ENCODE measurements around the gene LCN12. TPM values are rescaled to one million over a fixed set of nuclear protein-coding genes. Genes with fewer than 3 reads are reported as not detected.

LCN12 gene
- total RNA-seq, 1 experiment from 2014 or later, result not detected

DNA sequence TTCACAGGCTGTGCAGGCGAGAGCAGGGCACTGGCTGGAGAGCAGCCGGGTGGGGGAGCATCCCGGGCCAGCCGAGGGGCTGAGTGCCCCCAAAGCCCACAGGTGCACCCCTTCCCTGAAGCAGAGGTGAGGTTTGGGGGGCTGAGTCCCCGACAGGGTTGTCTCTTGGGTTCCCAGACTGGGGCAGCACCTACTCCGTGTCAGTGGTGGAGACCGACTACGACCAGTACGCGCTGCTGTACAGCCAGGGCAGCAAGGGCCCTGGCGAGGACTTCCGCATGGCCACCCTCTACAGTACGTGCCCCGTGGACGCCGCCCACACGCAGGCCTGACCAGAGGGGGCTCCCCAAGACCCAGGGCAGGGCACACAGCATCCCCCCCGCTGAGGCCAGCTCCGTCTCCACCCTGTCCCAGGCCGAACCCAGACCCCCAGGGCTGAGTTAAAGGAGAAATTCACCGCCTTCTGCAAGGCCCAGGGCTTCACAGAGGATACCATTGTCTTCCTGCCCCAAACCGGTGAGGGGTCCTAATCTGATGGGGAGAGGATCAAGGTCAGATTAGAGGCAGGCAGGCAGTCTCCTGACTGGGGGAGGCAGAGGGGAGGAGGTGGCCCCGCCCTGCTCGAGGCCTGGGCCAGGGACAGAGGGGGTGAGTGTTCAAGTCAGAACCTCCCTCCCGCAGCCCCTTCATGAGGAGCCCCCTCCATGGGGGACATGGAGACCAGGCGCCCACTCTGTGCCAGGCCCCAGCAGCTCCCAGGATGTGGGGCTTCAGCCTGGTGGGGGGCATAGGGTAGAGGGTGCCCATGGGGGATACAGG lies 27.9 kb downstream of the LCN12 start:
- no peaks in the 10 kb centered on the region for H3K9me3 ChIP-seq (ENCODE audit: low read length)
- no peak overlapping the region for H3K4me3 ChIP-seq (ENCODE audit: low read length)
- DNase-seq, result no peak
- no peaks in the 10 kb centered on the region for H3K9me2 ChIP-seq (replicated peaks; ENCODE audit: insufficient read depth, low read length)
- no peaks in the 10 kb centered on the region for H4K20me1 ChIP-seq (ENCODE audit: insufficient read depth, low read depth, low read length)
- H3K4me1 ChIP-seq (ENCODE audit: low read length), result no peaks in the 10 kb centered on the region
- no peaks in the 10 kb centered on the region for H3K36me3 ChIP-seq (ENCODE audit: insufficient read depth, low read length)
- H3K4me2 ChIP-seq (ENCODE audit: low read depth, low read length, poor library complexity, severe bottlenecking), result no peak overlapping the region
- no peak overlapping the region for H2AFZ ChIP-seq (ENCODE audit: low read length)
- H3K79me2 ChIP-seq (ENCODE audit: low read length), result no peaks in the 10 kb centered on the region
- no peak overlapping the region for H3K27ac ChIP-seq (ENCODE audit: low read length)
- H3K9ac ChIP-seq (ENCODE audit: low read length), result no peak overlapping the region
- H3K27me3 ChIP-seq (ENCODE audit: low read length), result no peaks in the 10 kb centered on the region

DNA sequence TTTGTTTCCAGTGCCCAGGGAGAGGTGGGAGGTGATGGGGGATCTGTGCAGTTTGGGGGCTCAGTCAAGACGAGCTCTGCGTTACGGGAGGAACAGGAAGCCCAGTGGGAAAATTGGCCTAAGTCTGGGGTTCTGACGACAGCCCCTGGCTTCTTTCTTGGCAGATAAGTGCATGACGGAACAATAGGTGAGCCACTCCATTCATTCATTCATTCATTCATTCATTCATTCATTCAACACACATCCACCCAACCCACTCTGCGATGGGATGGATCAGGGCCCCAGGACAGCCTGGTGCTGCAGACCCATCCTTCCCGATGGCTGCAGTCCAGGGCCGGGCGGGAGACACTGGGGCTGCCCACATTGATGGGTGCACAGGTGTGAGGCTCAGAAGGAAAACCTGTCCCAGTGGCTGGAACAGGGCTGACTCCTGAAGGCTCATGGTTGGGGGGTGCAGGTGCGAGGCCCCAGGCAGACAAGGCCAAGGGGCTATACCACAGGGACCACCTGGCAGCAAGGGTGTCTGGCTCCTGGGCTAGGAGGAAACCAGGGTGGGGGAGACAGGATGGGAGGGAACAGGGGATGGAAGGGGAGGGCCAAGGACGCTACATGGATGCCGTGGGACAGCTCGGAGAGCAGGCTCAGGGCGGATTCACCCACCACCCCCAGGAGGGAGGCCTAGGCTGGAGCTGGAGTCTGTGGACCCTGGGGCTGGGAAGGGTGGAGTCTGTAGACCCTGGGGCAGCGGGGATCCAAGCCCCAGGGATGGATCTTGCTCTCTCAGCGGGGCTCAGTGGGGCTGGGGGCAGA lies 28.8 kb downstream of the LCN12 start:
- no peak for DNase-seq
- H3K36me3 ChIP-seq (ENCODE audit: insufficient read depth, low read length), result no peaks in the 10 kb centered on the region
- no peaks in the 10 kb centered on the region for H3K4me1 ChIP-seq (ENCODE audit: low read length)
- no peaks in the 10 kb centered on the region for H3K27me3 ChIP-seq (ENCODE audit: low read length)
- no peaks in the 10 kb centered on the region for H3K9me2 ChIP-seq (replicated peaks; ENCODE audit: insufficient read depth, low read length)
- no peak overlapping the region for H3K4me2 ChIP-seq (ENCODE audit: low read depth, low read length, poor library complexity, severe bottlenecking)
- no peaks in the 10 kb centered on the region for H3K79me2 ChIP-seq (ENCODE audit: low read length)
- no peak overlapping the region for H2AFZ ChIP-seq (ENCODE audit: low read length)
- no peaks in the 10 kb centered on the region for H3K9me3 ChIP-seq (ENCODE audit: low read length)
- H4K20me1 ChIP-seq (ENCODE audit: insufficient read depth, low read depth, low read length), result no peaks in the 10 kb centered on the region
- no peak overlapping the region for H3K9ac ChIP-seq (ENCODE audit: low read length)
- no peak overlapping the region for H3K4me3 ChIP-seq (ENCODE audit: low read length)
- H3K27ac ChIP-seq (ENCODE audit: low read length), result no peak overlapping the region

DNA sequence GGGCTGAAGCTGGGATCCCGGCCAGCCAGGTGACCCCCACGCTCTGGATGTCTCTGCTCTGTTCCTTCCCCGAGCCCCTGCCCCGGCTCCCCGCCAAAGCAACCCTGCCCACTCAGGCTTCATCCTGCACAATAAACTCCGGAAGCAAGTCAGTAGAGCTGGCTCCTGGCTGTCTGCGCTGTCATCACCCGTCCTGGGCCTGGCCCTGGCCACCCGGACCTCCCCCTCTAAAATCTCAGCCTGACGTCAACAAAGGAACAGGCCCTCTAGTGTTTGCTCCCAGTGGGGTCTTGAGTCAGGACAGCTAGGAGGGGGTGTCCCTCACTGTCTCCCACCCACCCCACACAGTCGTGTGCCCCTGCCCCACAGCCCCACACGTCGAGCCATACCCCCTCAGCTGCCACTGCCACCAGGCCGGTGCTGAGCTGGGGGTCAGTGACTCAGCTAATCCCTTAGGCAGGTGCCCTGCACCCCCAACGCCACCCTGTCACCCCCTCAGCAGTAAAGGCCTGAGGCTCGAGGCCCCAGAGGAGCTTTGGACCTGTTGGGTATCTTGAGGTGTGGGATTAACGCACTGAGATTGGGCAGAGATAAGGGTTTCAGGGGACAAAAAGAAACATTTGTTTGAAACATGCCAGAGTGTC lies 29.6 kb downstream of the LCN12 start:
- H3K9ac ChIP-seq (ENCODE audit: low read length), result no peak overlapping the region

DNA sequence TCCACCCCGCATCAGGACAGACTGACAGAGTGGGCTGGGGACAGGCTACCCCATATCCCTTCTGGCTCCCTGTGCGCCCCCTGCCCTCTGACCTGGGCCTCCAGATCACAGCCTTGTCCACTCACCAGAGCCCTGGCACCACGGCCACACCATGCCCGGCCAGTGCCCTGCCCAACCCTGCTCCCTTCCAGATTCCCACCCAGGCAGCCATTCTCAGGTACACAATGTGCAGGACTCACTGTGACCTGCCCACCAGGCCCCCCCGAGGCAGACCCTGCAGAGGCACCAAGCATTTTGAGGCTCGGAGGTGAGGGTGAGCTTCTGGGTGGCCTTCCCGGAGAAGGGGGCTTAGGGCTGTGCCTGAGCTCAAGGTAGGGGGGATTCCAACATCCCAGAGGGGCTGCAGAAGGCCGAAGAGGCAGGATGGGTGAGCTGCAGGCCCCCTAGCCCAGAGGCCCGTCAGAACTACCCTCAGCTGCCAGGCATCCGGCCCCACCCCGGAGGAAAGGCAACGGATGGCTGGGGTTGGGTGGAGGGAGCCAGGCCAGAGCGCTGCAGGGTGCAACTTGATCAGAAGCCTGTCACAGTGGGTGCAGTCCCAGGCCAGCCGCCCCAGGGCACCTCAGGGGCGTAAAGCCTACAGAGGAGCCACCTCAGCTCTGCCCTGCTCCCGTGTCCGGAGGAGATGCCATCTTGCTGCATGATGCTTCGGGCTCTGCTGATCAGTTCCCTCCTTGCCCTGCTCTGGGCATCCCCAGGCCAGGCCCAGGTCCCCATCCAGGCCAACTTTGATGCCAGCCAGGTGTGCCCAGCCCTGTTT lies 30.4 kb downstream of the LCN12 start, which contains the start of gene LCNL1:
Gene LCNL1 (plus strand): TSS at position 762 of the 820 bp plus-strand sequence. CDS start 594 bp downstream, outside the sequence.
- H3K4me1 ChIP-seq (ENCODE audit: low read length), result no peaks in the 10 kb centered on the region
- no peak within 1 kb of the TSS for H2AFZ ChIP-seq (ENCODE audit: low read length)
- H3K79me2 ChIP-seq (ENCODE audit: low read length), result no peaks in the 10 kb centered on the region
- H3K4me3 ChIP-seq (ENCODE audit: low read length), result no peak within 1 kb of the TSS
- no peaks in the 10 kb centered on the region for H3K27me3 ChIP-seq (ENCODE audit: low read length)
- H4K20me1 ChIP-seq (ENCODE audit: insufficient read depth, low read depth, low read length), result no peaks in the 10 kb centered on the region
- H3K4me2 ChIP-seq (ENCODE audit: low read depth, low read length, poor library complexity, severe bottlenecking), result no peak within 1 kb of the TSS
- no peak within 1 kb of the TSS for H3K27ac ChIP-seq (ENCODE audit: low read length)
- no peaks in the 10 kb centered on the region for H3K36me3 ChIP-seq (ENCODE audit: insufficient read depth, low read length)
- no peaks in the 10 kb centered on the region for H3K9me2 ChIP-seq (replicated peaks; ENCODE audit: insufficient read depth, low read length)
- no peak for DNase-seq
- no peak within 1 kb of the TSS for H3K9ac ChIP-seq (ENCODE audit: low read length)
- no peaks in the 10 kb centered on the region for H3K9me3 ChIP-seq (ENCODE audit: low read length)

More for the DNA sequence above, 29.6 kb downstream of the LCN12 start:
- no peaks in the 10 kb centered on the region for H3K36me3 ChIP-seq (ENCODE audit: insufficient read depth, low read length)
- no peak overlapping the region for H2AFZ ChIP-seq (ENCODE audit: low read length)
- H3K4me2 ChIP-seq (ENCODE audit: low read depth, low read length, poor library complexity, severe bottlenecking), result no peak overlapping the region
- no peaks in the 10 kb centered on the region for H3K27me3 ChIP-seq (ENCODE audit: low read length)
- no peak overlapping the region for H3K4me3 ChIP-seq (ENCODE audit: low read length)
- no peaks in the 10 kb centered on the region for H3K9me2 ChIP-seq (replicated peaks; ENCODE audit: insufficient read depth, low read length)
- H3K27ac ChIP-seq (ENCODE audit: low read length), result no peak overlapping the region
- H3K9me3 ChIP-seq (ENCODE audit: low read length), result no peaks in the 10 kb centered on the region
- H4K20me1 ChIP-seq (ENCODE audit: insufficient read depth, low read depth, low read length), result no peaks in the 10 kb centered on the region
- DNase-seq, result no peak
- no peaks in the 10 kb centered on the region for H3K79me2 ChIP-seq (ENCODE audit: low read length)
- no peaks in the 10 kb centered on the region for H3K4me1 ChIP-seq (ENCODE audit: low read length)

DNA sequence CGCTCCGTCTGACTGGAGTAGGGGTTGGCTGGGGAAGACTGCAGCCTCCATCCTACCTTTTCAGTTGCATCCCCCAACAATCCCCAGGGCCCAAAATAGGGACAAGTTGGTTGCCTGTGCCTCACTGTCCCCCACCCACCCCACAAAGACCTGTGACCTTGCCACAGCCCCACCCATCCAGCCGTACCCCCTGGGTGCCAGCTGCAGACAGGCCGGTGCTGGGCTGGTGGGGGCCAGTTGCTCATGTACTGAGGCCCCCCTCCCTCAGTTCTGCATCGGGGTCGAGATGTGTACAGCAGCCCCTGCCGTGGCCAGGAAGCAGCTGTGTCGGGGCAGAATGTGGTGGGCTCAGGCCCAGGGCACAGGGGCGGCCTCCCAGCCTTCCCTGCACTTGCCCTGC lies 31.1 kb downstream of the LCN12 start:
- no peak overlapping the region for H2AFZ ChIP-seq (ENCODE audit: low read length)
- no peaks in the 10 kb centered on the region for H3K27me3 ChIP-seq (ENCODE audit: low read length)
- no peak overlapping the region for H3K9ac ChIP-seq (ENCODE audit: low read length)
- no peaks in the 10 kb centered on the region for H3K4me1 ChIP-seq (ENCODE audit: low read length)
- H3K4me3 ChIP-seq (ENCODE audit: low read length), result no peak overlapping the region
- H3K79me2 ChIP-seq (ENCODE audit: low read length), result no peaks in the 10 kb centered on the region
- no peaks in the 10 kb centered on the region for H3K9me3 ChIP-seq (ENCODE audit: low read length)
- no peaks in the 10 kb centered on the region for H3K36me3 ChIP-seq (ENCODE audit: insufficient read depth, low read length)
- no peak overlapping the region for H3K27ac ChIP-seq (ENCODE audit: low read length)
- H3K9me2 ChIP-seq (replicated peaks; ENCODE audit: insufficient read depth, low read length), result no peaks in the 10 kb centered on the region
- H4K20me1 ChIP-seq (ENCODE audit: insufficient read depth, low read depth, low read length), result no peaks in the 10 kb centered on the region
- no peak overlapping the region for H3K4me2 ChIP-seq (ENCODE audit: low read depth, low read length, poor library complexity, severe bottlenecking)
- no peak for DNase-seq

DNA sequence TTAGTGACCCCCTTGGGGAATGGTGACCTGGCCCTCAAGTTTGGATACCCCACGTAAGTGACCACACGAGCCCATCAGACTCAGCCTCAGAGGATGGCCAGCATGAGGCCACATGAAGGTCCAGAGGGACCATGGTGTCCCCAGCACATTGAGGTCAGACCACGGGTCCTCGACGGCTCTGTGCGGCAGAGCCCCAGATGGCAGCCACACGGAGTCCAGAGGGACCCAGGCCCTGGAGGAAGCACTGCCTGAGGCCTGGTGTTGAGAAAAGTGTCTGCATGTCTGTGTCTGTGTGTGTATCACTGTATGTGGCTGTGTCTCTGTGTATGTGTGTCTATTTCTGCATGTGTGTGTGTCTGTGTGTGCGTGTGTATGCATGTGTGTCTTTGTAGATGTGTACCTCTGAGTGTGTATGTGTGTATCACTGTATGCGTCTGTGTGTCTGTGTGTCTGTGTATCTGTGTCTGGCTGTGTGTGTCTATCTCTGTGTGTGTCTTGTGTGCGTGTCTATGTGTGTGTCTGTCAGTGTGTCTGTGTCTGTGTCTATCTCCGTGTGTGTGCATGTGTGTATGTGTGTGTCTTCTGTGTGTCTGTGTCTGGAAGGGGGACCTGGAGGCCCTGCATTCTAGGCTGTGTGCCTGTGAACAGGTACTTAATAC lies 31.7 kb downstream of the LCN12 start:
- no peak overlapping the region for H3K4me3 ChIP-seq (ENCODE audit: low read length)
- H3K9me3 ChIP-seq (ENCODE audit: low read length), result no peaks in the 10 kb centered on the region
- no peak for DNase-seq
- no peak overlapping the region for H2AFZ ChIP-seq (ENCODE audit: low read length)
- no peaks in the 10 kb centered on the region for H3K9me2 ChIP-seq (replicated peaks; ENCODE audit: insufficient read depth, low read length)
- no peaks in the 10 kb centered on the region for H3K36me3 ChIP-seq (ENCODE audit: insufficient read depth, low read length)
- H3K27me3 ChIP-seq (ENCODE audit: low read length), result no peaks in the 10 kb centered on the region
- no peaks in the 10 kb centered on the region for H3K79me2 ChIP-seq (ENCODE audit: low read length)
- H3K4me2 ChIP-seq (ENCODE audit: low read depth, low read length, poor library complexity, severe bottlenecking), result no peak overlapping the region
- no peak overlapping the region for H3K27ac ChIP-seq (ENCODE audit: low read length)
- no peaks in the 10 kb centered on the region for H4K20me1 ChIP-seq (ENCODE audit: insufficient read depth, low read depth, low read length)
- H3K4me1 ChIP-seq (ENCODE audit: low read length), result no peaks in the 10 kb centered on the region
- H3K9ac ChIP-seq (ENCODE audit: low read length), result no peak overlapping the region

DNA sequence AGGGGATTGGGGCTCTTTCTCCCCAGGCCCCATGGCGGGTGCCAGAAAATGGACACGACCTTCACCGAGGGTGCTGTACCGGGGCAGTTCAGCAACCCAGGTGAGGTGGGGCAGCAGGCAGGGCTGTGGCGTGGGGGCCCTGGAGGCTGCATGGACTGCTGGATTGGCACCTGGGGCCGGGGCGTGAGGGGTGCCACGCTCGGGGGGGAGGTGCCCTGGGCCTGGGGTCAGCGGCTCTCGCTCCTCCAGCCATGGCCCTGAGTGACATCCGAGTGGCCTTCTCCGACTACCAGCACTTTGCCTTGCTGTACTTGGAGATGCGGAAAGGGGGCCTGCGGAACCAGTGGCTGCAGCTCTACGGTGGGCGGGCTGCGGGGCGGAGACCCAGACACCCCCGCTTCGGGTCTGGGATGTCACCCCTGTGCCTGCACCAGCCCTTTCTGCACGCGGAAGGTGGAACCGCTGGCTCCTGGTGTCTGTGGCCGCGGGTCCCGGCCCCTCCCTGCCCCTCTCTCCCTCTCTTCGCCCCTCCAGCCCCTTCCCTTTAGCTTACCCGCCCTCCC lies 32.5 kb downstream of the LCN12 start:
- H3K27me3 ChIP-seq (ENCODE audit: low read length), result no peaks in the 10 kb centered on the region
- no peaks in the 10 kb centered on the region for H3K9me2 ChIP-seq (replicated peaks; ENCODE audit: insufficient read depth, low read length)
- H3K4me2 ChIP-seq (ENCODE audit: low read depth, low read length, poor library complexity, severe bottlenecking), result no peak overlapping the region
- no peak overlapping the region for H3K27ac ChIP-seq (ENCODE audit: low read length)
- H3K79me2 ChIP-seq (ENCODE audit: low read length), result no peaks in the 10 kb centered on the region
- no peak overlapping the region for H2AFZ ChIP-seq (ENCODE audit: low read length)
- no peaks in the 10 kb centered on the region for H3K4me1 ChIP-seq (ENCODE audit: low read length)
- H3K4me3 ChIP-seq (ENCODE audit: low read length), result no peak overlapping the region
- no peaks in the 10 kb centered on the region for H4K20me1 ChIP-seq (ENCODE audit: insufficient read depth, low read depth, low read length)
- no peaks in the 10 kb centered on the region for H3K36me3 ChIP-seq (ENCODE audit: insufficient read depth, low read length)
- no peaks in the 10 kb centered on the region for H3K9me3 ChIP-seq (ENCODE audit: low read length)
- no peak overlapping the region for H3K9ac ChIP-seq (ENCODE audit: low read length)
- DNase-seq, result no peak

All from Karpas-422 (cell line).